Measurements from ENCODE around the gene ZBTB25.

GRCh38 chr14:64504310-64504896 lies 765 bp upstream of the ZBTB25 start, which contains the start of gene ZBTB1:
- TF ChIP-seq CTCF (IDR thresholded peaks at IDR 0.05; ENCODE audit: low read depth, low read length) (no peak), EZH2phosphoT487 (IDR thresholded peaks at IDR 0.05; ENCODE audit: low read depth) (no peak)

Measured in OCI-LY3 (cell line).